H1 (cell line): ENCODE measurements around the gene OSCAR. TPM values are rescaled to one million over a fixed set of nuclear protein-coding genes. Genes with fewer than 3 reads are reported as not detected.

Experiments used
- CTCF ChIA-PET: fragments of 300-600 bp; sonication (Branson Sonifier 250); formaldehyde crosslinking; loops from one replicate; lab custom pipeline; 2021; ENCODE audit not compliant: partially characterized antibody; lab: Charles Lee
- POLR2A ChIA-PET: fragments of 300-600 bp; sonication (Branson Sonifier 250); formaldehyde crosslinking; loops from one replicate; lab custom pipeline; 2021; ENCODE audit warnings: inconsistent platforms; ENCODE audit not compliant: partially characterized antibody; lab: Charles Lee
- DNase-seq, 2 experiments: peaks; one replicate each; pipeline versions ENCODE4 v3.0.0 to v3.0.0-alpha.2; 2010 to 2022; ENCODE audit warnings: low spot score in 2 of 2, low read depth in 1 of 2, mixed read lengths in 1 of 2
- FAIRE-seq: peaks from 2 replicates; lab custom pipeline; 2011; peaks lifted over from hg19 to GRCh38; lab: Jason Lieb, UNC
- H2AFZ ChIP-seq: 2 replicates; pipeline ENCODE4 v1.8.1; 2012; ENCODE audit warnings: low read length, inconsistent platforms
- H2AK5ac ChIP-seq: 2 replicates; pipeline ENCODE4 v1.6.1; 2013; ENCODE audit warnings: low read depth, low read length
- H2BK120ac ChIP-seq: replicated peaks from 2 replicates; pipeline ENCODE3; 2013; ENCODE audit warnings: low read depth, low read length, inconsistent platforms
- H2BK12ac ChIP-seq: 2 replicates; pipeline ENCODE4 v1.6.1; 2013; ENCODE audit warnings: low read depth, low read length
- H2BK15ac ChIP-seq: 2 replicates; pipeline ENCODE4 v1.6.1; 2013; ENCODE audit warnings: low read length
- H2BK20ac ChIP-seq: 2 replicates; pipeline ENCODE4 v1.6.1; 2013; ENCODE audit warnings: low read length
- H2BK5ac ChIP-seq: 2 replicates; pipeline ENCODE4 v1.6.1; 2013; ENCODE audit warnings: low read depth, low read length
- H3K14ac ChIP-seq: 2 replicates; pipeline ENCODE4 v1.6.1; 2013; ENCODE audit warnings: inconsistent platforms; ENCODE audit not compliant: insufficient read length
- H3K18ac ChIP-seq: 2 replicates; pipeline ENCODE4 v1.6.1; 2013; ENCODE audit warnings: low read length; ENCODE audit errors: extremely low read depth
- H3K23ac ChIP-seq: 2 replicates; pipeline ENCODE4 v1.6.1; 2013; ENCODE audit warnings: inconsistent platforms; ENCODE audit not compliant: insufficient read length
- H3K23me2 ChIP-seq: 2 replicates; pipeline ENCODE4 v1.6.1; 2013; ENCODE audit warnings: low read depth, low read length
- H3K27ac ChIP-seq: 2 replicates; pipeline ENCODE4 v1.6.1; 2011; ENCODE audit warnings: low read depth, low read length, inconsistent platforms
- H3K27me3 ChIP-seq, 4 experiments: replicated peaks in 1 of 4; 1 replicate in 1 of 4; 2 replicates in 3 of 4; pipeline versions ENCODE4 v1.6.1 to v1.8.1; 2011 to 2013; ENCODE audit warnings: low read length in 3 of 4, mild to moderate bottlenecking in 3 of 4, inconsistent platforms in 2 of 4, mixed read lengths in 2 of 4, moderate library complexity in 1 of 4; ENCODE audit not compliant: control insufficient read depth in 3 of 4, insufficient read depth in 3 of 4; ENCODE audit errors: extremely low read depth in 1 of 4
- H3K36me3 ChIP-seq, 4 experiments: 2 replicates each; pipeline versions ENCODE4 v1.6.1 to v1.8.1; 2011 to 2013; ENCODE audit warnings: mild to moderate bottlenecking in 4 of 4, low read length in 3 of 4, moderate library complexity in 2 of 4, control low read depth in 1 of 4, inconsistent platforms in 1 of 4; ENCODE audit not compliant: insufficient read depth in 4 of 4, control insufficient read depth in 2 of 4
- H3K4ac ChIP-seq: replicated peaks from 2 replicates; pipeline ENCODE3; 2013; ENCODE audit warnings: low read length, low read depth, mixed read lengths, inconsistent platforms; ENCODE audit not compliant: insufficient read length
- H3K4me1 ChIP-seq, 4 experiments: replicated peaks in 1 of 4; 1 replicate in 1 of 4; 2 replicates in 3 of 4; pipeline versions ENCODE4 v1.6.1 to v1.8.1; 2011 to 2013; ENCODE audit warnings: low read length in 3 of 4, inconsistent platforms in 2 of 4, mixed read lengths in 1 of 4; ENCODE audit not compliant: insufficient read depth in 4 of 4, control insufficient read depth in 3 of 4
- H3K4me2 ChIP-seq, 2 experiments: 2 replicates each; pipeline versions ENCODE4 v1.6.1 to v1.8.1; 2011 to 2013; ENCODE audit warnings: low read depth in 2 of 2, low read length in 2 of 2, control low read depth in 1 of 2, inconsistent platforms in 1 of 2, mild to moderate bottlenecking in 1 of 2; ENCODE audit not compliant: insufficient read depth in 1 of 2
- H3K4me3 ChIP-seq, 4 experiments: fragments of 200-600, 300-600 bp in 1 of 4; sonication (generic), shearing (Covaris generic), sonication (Bioruptor Twin) in 1 of 4; 2 replicates each; pipeline versions ENCODE4 v1.5.1 to v1.8.1; 2011 to 2016; ENCODE audit warnings: low read length in 4 of 4, low read depth in 3 of 4, control low read depth in 2 of 4, inconsistent platforms in 2 of 4, mild to moderate bottlenecking in 2 of 4, mixed read lengths in 1 of 4, moderate library complexity in 1 of 4; ENCODE audit not compliant: insufficient read depth in 2 of 4; ENCODE audit errors: extremely low read depth in 1 of 4
- H3K56ac ChIP-seq: replicated peaks from 2 replicates; pipeline ENCODE3; 2013; ENCODE audit warnings: low read depth, mild to moderate bottlenecking, mixed read lengths, low read length, inconsistent platforms; ENCODE audit not compliant: insufficient read length
- H3K79me1 ChIP-seq: 2 replicates; pipeline ENCODE4 v1.6.1; 2013; ENCODE audit warnings: low read depth, low read length, control low read depth
- H3K79me2 ChIP-seq, 2 experiments: 2 replicates each; pipeline versions ENCODE4 v1.6.1 to v1.8.1; 2012 to 2013; ENCODE audit warnings: low read length in 2 of 2, mild to moderate bottlenecking in 2 of 2, inconsistent platforms in 1 of 2; ENCODE audit not compliant: insufficient read depth in 2 of 2, control insufficient read depth in 1 of 2
- H3K9ac ChIP-seq, 4 experiments: replicated peaks in 1 of 4; 1 replicate in 1 of 4; 2 replicates in 3 of 4; pipeline versions ENCODE4 v1.6.1 to v1.8.1; 2011 to 2013; ENCODE audit warnings: low read depth in 3 of 4, low read length in 3 of 4, control low read depth in 2 of 4, mild to moderate bottlenecking in 2 of 4, moderate library complexity in 2 of 4, inconsistent platforms in 1 of 4; ENCODE audit errors: extremely low read depth in 1 of 4
- H3K9me3 ChIP-seq, 2 experiments: 2 replicates each; pipeline versions ENCODE4 v1.6.1 to v1.8.1; 2012 to 2013; ENCODE audit warnings: mild to moderate bottlenecking in 2 of 2, moderate library complexity in 2 of 2, control low read depth in 1 of 2, inconsistent platforms in 1 of 2, low read depth in 1 of 2, low read length in 1 of 2, mixed read lengths in 1 of 2; ENCODE audit not compliant: insufficient read depth in 2 of 2
- H4K20me1 ChIP-seq, 2 experiments: replicated peaks in 1 of 2; 2 replicates each; pipeline versions ENCODE3 to v1.8.1; 2011 to 2013; ENCODE audit warnings: inconsistent platforms in 2 of 2, low read length in 2 of 2, mild to moderate bottlenecking in 1 of 2; ENCODE audit not compliant: insufficient read depth in 2 of 2, control insufficient read depth in 1 of 2
- H4K5ac ChIP-seq: 2 replicates; pipeline ENCODE4 v1.6.1; 2013; ENCODE audit warnings: low read length, low read depth, mixed read lengths, inconsistent platforms; ENCODE audit not compliant: insufficient read length
- H4K8ac ChIP-seq: 2 replicates; pipeline ENCODE4 v1.8.0; 2013; ENCODE audit warnings: mild to moderate bottlenecking, moderate library complexity, low read length, inconsistent platforms; ENCODE audit not compliant: insufficient read depth; ENCODE audit errors: extremely low read depth
- H4K91ac ChIP-seq: replicated peaks from 2 replicates; pipeline ENCODE3; 2013; ENCODE audit warnings: low read length, mixed read lengths, inconsistent platforms; ENCODE audit not compliant: insufficient read length
- BACH1 ChIP-seq: IDR thresholded peaks from 2 replicates; pipeline ENCODE4 v1.6.1; 2012; ENCODE audit warnings: low read length, improper control_type of control experiment
- CHD1 ChIP-seq: IDR thresholded peaks from 2 replicates; pipeline ENCODE4 v1.6.1; 2012; ENCODE audit warnings: low read depth, low read length, improper control_type of control experiment
- POU5F1 ChIP-seq: IDR thresholded peaks from 2 replicates; pipeline ENCODE4 v1.6.1; 2011; ENCODE audit warnings: low read depth, mild to moderate bottlenecking, low read length, moderate library complexity
- RFX5 ChIP-seq: IDR thresholded peaks from 2 replicates; pipeline ENCODE4 v1.6.1; 2011; ENCODE audit warnings: low read depth, low read length, improper control_type of control experiment, borderline replicate concordance
- RNF2 ChIP-seq: fragments of 200-900, 300-1000 bp; sonication (generic); IDR thresholded peaks from 2 replicates; pipeline ENCODE4 v1.7.1; 2016; ENCODE audit warnings: borderline replicate concordance, low read depth, mild to moderate bottlenecking, antibody characterized with exemption, low read length; ENCODE audit not compliant: poor library complexity, severe bottlenecking; ENCODE audit errors: missing control alignments
- SP2 ChIP-seq: IDR thresholded peaks from 2 replicates; pipeline ENCODE4 v1.6.1; 2012; ENCODE audit warnings: mild to moderate bottlenecking, low read length, inconsistent platforms
- SP4 ChIP-seq: IDR thresholded peaks from 2 replicates; pipeline ENCODE4 v1.6.1; 2012; ENCODE audit warnings: low read length, inconsistent platforms
- SRF ChIP-seq: IDR thresholded peaks from 2 replicates; pipeline ENCODE4 v1.6.1; 2011; ENCODE audit warnings: mild to moderate bottlenecking, low read depth, low read length, moderate library complexity
- TAF1 ChIP-seq: IDR thresholded peaks from 2 replicates; pipeline ENCODE4 v1.6.1; 2011; ENCODE audit warnings: mild to moderate bottlenecking, low read depth, low read length
- TAF7 ChIP-seq: optimal IDR thresholded peaks from 2 replicates; pipeline ENCODE3; 2011; ENCODE audit warnings: low read depth, mild to moderate bottlenecking, inconsistent platforms, low read length, moderate library complexity, borderline replicate concordance
- WGBS, 2 experiments: shearing (Covaris generic) in 1 of 2; methylation state at CpG; one replicate each; pipeline versions ENCODE4 v1.1.6 to v1.1.7; 2013 to 2015; ENCODE audit warnings: low lambda C conversion rate in 2 of 2, mixed read lengths in 2 of 2, inconsistent platforms in 1 of 2, low coverage in 1 of 2, missing lambda C conversion rate in 1 of 2; ENCODE audit not compliant: insufficient replicate concordance in 2 of 2, insufficient coverage in 1 of 2, insufficient read length in 1 of 2; ENCODE audit errors: extremely low coverage in 1 of 2, missing lambda C conversion rate in 1 of 2; 5-methylcytosine and 5-hydroxymethylcytosine counted together
- polyA plus RNA-seq, 7 experiments: library from polyadenylated mRNA; depleted of rRNA in 3 of 7; stranded (reverse) in 5 of 7; unstranded in 2 of 7; fragments of >200 nt in 5 of 7; fragments of 200-250 nt in 2 of 7; gene quantifications; 1 replicate in 5 of 7; 2 replicates in 1 of 7; 4 replicates in 1 of 7; pipeline versions ENCODE4 v1.2.1 to v1.2.3, GENCODE V29; 2011 to 2013; ENCODE audit warnings: missing spikeins in 2 of 7, mixed read lengths in 2 of 7
- total RNA-seq: library from RNA; stranded (reverse); fragmentation: NEBNext Ultra II Directional; extraction: Animal tissue kit (Norgen Biotek cat#: 25700); gene quantifications from 2 replicates; pipeline ENCODE4 v1.2.1, GENCODE V29; 2021

Gene OSCAR
- total and polyA plus RNA-seq, 2 of the 8 experiments (the other 6 are each of a cell fraction or from before 2014, with no cell fraction given) = 1.1 TPM

GRCh38 chr19:54102421-54103169 is 2.0 kb upstream of the OSCAR start, which contains the start of gene NDUFA3:
Gene NDUFA3 (plus strand): TSS chr19:54102855. CDS start chr19:54102879, 24 bp downstream.
- H2BK20ac ChIP-seq = no peak within 1 kb of the TSS
- H3K4me2 ChIP-seq = peak within 1 kb of the TSS; percentile 76 to 84
- CTCF ChIA-PET = no interaction called here
- peak; percentile 97 for FAIRE-seq
- no peak within 1 kb of the TSS for H2BK12ac ChIP-seq
- peak; percentile 95 to 96 for DNase-seq
- H4K8ac ChIP-seq = peak within 1 kb of the TSS; percentile 77
- peak within 1 kb of the TSS; percentile 89 for H4K5ac ChIP-seq
- H3K79me1 ChIP-seq = no peaks in the 10 kb centered on the region; the same call in 1 of the 2 replicates
- H3K56ac ChIP-seq = peak within 1 kb of the TSS; percentile 87
- peaks cover 0 to 7% of the 10 kb centered on the region in 2 experiments for H4K20me1 ChIP-seq
- H3K4me1 ChIP-seq = 0 out of 7 replicates have a peak, but pooled peaks cover 0 to 2% (median 0%) of the 10 kb centered on the region in 4 experiments
- peak within 1 kb of the TSS; percentile 36 for H2BK120ac ChIP-seq
- H3K9me3 ChIP-seq = no peaks in the 10 kb centered on the region
- WGBS, 2 experiments = 6% methylated on average over 54 of the region's 54 CpGs; no CpG with 5 or more reads in 1 of the 2 experiments
- peak within 1 kb of the TSS; percentile 78 for H3K4ac ChIP-seq
- H3K14ac ChIP-seq = no peak within 1 kb of the TSS
- peak within 1 kb of the TSS; percentile 82; the same call in 1 of the 2 replicates for H3K27ac ChIP-seq
- peak within 1 kb of the TSS; percentile 10; the same call in 1 of the 2 replicates for H2AK5ac ChIP-seq
- H3K79me2 ChIP-seq = peaks cover 0 to 13% of the 10 kb centered on the region in 2 experiments; a peak in 2 of 4 replicates
- POLR2A ChIA-PET = interaction anchor here (0.8 to 9.2 kb wide), 5 partner anchors 9 to 158 kb away, joined by 3 to 116 read pairs (median 5); partner anchors contain the start of genes PRPF31 and TFPT
- H3K36me3 ChIP-seq = peaks cover 6 to 23% (median 17%) of the 10 kb centered on the region in 4 experiments; a peak in 5 of 8 replicates
- H3K27me3 ChIP-seq = no peaks in the 10 kb centered on the region
- peak within 1 kb of the TSS; percentile 78 to 96 (median 90) for H3K4me3 ChIP-seq
- peak within 1 kb of the TSS; percentile 67 for H2BK5ac ChIP-seq
- 0 out of 2 replicates have a peak within 1 kb of the TSS, but pooled peaks have one; percentile 5 for H2AFZ ChIP-seq
- H3K9ac ChIP-seq = peak within 1 kb of the TSS; percentile 65 to 87 (median 79)
- H3K23ac ChIP-seq = no peak within 1 kb of the TSS
- H4K91ac ChIP-seq = peak within 1 kb of the TSS; percentile 90
- H3K18ac ChIP-seq = peak within 1 kb of the TSS; percentile 75; the same call in 1 of the 2 replicates
- peak within 1 kb of the TSS; percentile 92 for H2BK15ac ChIP-seq
- peaks cover 5% of the 10 kb centered on the region for H3K23me2 ChIP-seq
- TF ChIP-seq SRF = no peak
- no peak for TF ChIP-seq CHD1
- no peak for TF ChIP-seq RFX5
- TF ChIP-seq BACH1 = no peak
- no peak for TF ChIP-seq SP4
- TF ChIP-seq POU5F1 = no peak
- TF ChIP-seq SP2 = no peak
- no peak for TF ChIP-seq TAF7
- TF ChIP-seq RNF2 = no peak
- TF ChIP-seq TAF1 = peak; percentile 86
